Activated CD8-positive, alpha-beta memory T cell treated with anti-CD3 and anti-CD28 coated beads for 36 hours (primary cell): Measurements from ENCODE around the gene MEX3C. TPM values are rescaled to one million over a fixed set of nuclear protein-coding genes. Genes with fewer than 3 reads are reported as not detected.

Source experiments
- CTCF ChIA-PET: fragments of 350-600 bp; sonication (Branson Sonifier 250); formaldehyde crosslinking; loops from one replicate; lab custom pipeline; 2021; ENCODE audit warnings: antibody characterized with exemption; lab: Charles Lee
- POLR2A ChIA-PET: fragments of 350-600 bp; sonication (Branson Sonifier 250); formaldehyde crosslinking; loops from one replicate; lab custom pipeline; 2021; ENCODE audit warnings: antibody characterized with exemption; lab: Charles Lee
- total RNA-seq, 2 experiments: library from RNA; stranded (reverse); gene quantifications; one replicate each; pipeline ENCODE4 v1.2.3, GENCODE V29; 2021

MEX3C gene
- total RNA-seq, 2 experiments from 2014 or later: 67.8 to 69.9 TPM

- ChIA-PET CTCF (interaction anchor here (1.8 kb wide), 1 partner anchor 32 kb away, joined by 4 read pairs; no protein-coding TSS in a partner anchor), POLR2A (no interaction called here)
These were observed 60.3 kb downstream of the MEX3C start for GRCh38 chr18:51137026-51137729.

DNA sequence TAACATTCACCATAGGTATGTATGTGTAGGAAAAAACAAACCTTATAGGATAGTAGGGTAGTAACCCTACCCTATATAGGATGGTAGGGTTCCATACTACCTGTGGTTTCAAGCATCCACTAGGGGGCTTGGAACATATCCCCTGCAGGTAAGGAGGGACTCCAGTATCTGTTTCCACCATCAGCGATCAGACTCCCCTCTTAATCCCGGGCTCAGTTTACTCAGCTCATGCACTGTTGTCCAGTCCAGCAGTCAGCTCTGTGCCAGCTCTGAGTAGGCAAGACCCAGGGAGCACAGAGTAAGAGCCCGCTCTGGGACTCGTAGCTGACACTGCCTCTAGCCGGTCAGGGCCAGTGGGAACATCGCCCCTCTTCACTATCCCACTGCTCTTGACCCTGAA lies 61.7 kb downstream of the MEX3C start:
- CTCF ChIA-PET: interaction anchor here (1.8 kb wide), 1 partner anchor 33 kb away, joined by 4 read pairs; no protein-coding TSS in a partner anchor
- POLR2A ChIA-PET: no interaction called here

DNA sequence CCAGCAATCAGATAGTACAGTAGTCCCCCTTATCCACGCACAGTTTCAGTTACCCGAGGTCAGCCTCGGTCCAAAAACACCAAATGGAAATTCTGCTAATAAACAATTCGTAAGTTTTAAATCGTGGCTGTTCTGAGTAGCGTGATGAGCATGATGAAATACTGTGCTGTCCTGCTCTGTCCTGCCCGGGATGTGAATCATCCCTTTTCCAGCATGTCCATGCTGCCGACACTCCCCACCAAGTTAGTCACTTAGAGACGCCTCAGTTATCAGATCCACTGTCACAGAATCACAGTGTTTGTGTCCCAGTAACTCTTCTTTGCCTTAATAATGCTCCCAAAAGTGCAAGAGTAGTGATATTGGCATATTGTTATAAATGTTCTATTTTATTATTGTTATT lies 62.1 kb downstream of the MEX3C start:
- CTCF ChIA-PET: interaction anchor here (1.8 kb wide), 1 partner anchor 34 kb away, joined by 4 read pairs; no protein-coding TSS in a partner anchor
- POLR2A ChIA-PET: no interaction called here

- ChIA-PET POLR2A (interaction anchor here (0.6 kb wide), 1 partner anchor 18 kb away, joined by 4 read pairs; no protein-coding TSS in a partner anchor), CTCF (no interaction called here)
These were observed 62.8 kb downstream of the MEX3C start for GRCh38 chr18:51134721-51135120.

- ChIA-PET CTCF (no interaction called here), POLR2A (no interaction called here)
These were observed 63.8 kb downstream of the MEX3C start for GRCh38 chr18:51133580-51134160.

DNA sequence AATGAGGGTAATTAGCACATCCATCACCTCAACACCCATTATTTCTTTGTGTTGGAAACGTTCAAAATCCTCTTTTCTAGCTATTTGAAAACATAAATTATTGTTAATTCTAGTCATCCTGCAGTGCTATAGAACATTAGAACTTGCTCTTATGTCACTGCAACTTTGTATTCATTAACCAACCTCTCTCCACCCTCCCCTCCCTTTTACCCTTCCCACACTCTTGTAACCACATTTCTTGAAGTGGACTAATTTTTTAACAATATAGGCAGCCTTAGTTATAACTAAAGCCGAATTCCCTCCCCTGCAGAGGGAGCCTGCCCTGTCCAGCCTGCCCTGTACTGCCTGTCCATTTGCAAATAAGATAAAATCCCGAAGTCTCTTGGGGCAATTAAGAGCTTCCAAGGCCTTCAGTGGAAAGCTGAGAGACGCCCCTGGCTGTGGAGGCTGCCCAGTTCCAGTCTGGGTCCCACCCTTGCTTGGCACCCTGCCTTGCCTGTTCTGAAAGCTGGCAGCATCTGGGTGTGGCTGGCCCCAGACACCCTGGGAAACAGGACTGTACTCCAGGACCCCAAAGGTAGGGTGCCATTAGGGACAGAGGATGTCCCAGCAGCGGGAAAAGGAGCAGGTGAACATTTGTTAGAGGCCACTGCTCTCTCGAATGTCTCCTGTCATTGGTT lies 65.1 kb downstream of the MEX3C start:
- ChIA-PET CTCF (interaction anchor here (0.8 to 1.1 kb wide), 2 partner anchors 12 to 22 kb away, joined by 3 read pairs; no protein-coding TSS in a partner anchor), POLR2A (no interaction called here)

DNA sequence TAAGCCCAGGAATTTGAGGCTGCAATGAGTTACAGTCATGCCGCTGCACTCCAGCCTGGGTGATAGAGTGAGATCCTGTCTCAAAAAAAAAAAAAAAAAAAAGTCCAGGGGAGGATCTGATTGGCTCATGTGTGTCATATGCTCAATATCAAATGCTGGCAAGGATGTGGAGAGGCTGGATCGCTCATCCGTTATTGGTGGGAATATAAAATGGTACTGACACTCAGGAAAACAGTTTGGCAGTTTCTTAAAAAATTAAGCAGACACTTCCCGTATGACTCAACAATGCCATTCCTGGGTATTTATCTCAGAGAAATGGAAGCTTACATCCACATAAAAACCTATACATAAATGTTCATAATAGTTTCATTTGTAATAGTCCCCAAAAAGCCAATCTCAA lies 68.9 kb downstream of the MEX3C start:
- POLR2A ChIA-PET: no interaction called here

GRCh38 chr18:51127664-51128063 lies 69.8 kb downstream of the MEX3C start:
- ChIA-PET CTCF (interaction anchor here (0.6 kb wide), 1 partner anchor 18 kb away, joined by 3 read pairs; no protein-coding TSS in a partner anchor), POLR2A (no interaction called here)

More for the DNA sequence above, 68.9 kb downstream of the MEX3C start:
- CTCF ChIA-PET: no interaction called here

DNA sequence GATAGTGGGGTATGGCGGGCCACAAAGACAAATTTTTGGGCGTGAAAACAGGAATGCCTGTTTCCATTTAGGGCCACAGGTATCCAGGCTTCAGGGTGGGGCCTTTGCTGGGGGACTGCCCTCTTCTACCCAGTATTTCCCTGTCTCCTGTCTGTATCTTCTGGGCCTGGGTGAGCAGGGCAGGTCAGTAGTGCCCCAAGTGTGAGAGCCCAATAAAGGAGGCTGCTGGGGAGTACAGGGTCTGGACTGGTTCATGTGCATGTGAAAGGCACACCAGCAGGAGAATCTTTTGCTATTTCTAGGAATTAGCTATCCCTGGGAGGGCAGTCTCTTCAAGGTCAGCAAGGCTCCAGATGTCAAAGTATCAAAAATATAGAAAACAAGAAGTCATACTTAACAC lies 71.5 kb downstream of the MEX3C start:
- POLR2A ChIA-PET: no interaction called here
- CTCF ChIA-PET: no interaction called here

Other genes starting within 250 kb of the MEX3C start
- gene ELAC1, start 229.6 kb downstream of the MEX3C start, total RNA-seq: 1 to 10 TPM; 8.2 to 9.5 TPM
- gene SMAD4, start 167.5 kb downstream of the MEX3C start, total RNA-seq: 10 to 100 TPM; 75.3 to 78.6 TPM